Hypothalamus (tissue), 51 donors: ENCODE measurements around the gene TVP23A.
"Not testable (repeated sequence)": the region's sequence is repeated elsewhere in the genome, so short reads cannot be mapped to it uniquely, and the experiment has no call there.

Experiments used
- DNase-seq, 51 donors: peaks; one replicate each; lab custom pipeline; 2025; lab: John Stamatoyannopoulos, UW

The TVP23A gene

DNA sequence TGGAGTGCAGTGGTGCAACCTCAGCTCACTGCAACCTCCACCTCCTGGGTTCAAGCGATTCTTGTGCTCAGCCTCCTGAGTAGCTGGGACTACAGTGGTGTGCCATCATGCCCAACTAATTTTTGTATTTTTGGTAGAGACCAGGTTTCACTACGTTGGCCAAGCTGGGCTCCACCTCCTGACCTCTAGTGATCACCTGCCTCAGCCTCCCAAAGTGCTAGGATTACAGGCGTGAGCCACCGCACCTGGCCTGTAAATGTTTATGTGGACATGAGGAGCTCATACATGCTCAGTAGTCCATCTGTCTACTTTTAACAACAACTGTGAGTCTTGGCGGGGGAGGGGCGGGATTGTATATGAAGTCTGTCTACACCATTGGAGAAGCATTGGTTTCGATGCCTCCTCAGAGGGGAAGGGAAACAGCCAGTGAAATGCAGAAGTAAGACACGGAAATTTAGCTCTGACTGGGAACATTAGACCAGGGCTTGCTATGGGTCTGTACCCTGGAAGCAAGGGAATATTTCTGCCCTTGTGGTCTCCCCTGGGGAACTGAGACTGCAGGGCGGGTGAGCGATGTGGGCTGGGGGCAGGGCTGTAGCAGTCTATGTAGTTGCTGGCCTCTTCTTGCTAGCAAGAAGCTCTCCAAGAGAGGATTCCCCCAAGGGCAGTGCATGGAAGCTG is 65.6 kb downstream of the TVP23A start:
- DNase-seq, result peak in 29 of 51 donors; percentile 5 to 60 (median 31)

DNA sequence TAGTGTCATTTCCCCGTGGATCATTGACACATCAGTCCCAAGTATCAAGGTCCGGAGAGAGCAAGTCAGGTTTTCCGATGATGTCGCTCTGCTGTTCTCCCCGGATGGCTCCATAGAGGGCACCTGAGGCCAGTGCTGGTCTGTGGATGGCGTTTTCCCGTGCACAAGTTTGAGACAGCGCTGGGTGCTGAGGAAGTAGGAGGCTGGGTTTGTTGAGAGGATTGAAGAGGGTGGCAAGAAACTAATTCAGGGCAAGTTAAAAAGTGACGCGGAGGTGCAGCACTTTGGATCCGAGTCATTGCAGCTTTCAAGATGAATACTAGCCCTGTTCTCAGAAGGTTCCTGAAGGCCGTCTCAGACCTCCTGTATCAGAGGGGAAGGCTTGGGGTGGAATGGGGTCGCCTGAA is 67.3 kb downstream of the TVP23A start:
- DNase-seq, result peak in 3 of 51 donors; percentile 5 to 10 (median 10)

- DNase-seq, result no peak
These were observed 67.8 kb downstream of the TVP23A start for GRCh38 chr16:10750793-10751192.

- DNase-seq, result no peak
These were observed 72.8 kb downstream of the TVP23A start for GRCh38 chr16:10745841-10746240.

DNA sequence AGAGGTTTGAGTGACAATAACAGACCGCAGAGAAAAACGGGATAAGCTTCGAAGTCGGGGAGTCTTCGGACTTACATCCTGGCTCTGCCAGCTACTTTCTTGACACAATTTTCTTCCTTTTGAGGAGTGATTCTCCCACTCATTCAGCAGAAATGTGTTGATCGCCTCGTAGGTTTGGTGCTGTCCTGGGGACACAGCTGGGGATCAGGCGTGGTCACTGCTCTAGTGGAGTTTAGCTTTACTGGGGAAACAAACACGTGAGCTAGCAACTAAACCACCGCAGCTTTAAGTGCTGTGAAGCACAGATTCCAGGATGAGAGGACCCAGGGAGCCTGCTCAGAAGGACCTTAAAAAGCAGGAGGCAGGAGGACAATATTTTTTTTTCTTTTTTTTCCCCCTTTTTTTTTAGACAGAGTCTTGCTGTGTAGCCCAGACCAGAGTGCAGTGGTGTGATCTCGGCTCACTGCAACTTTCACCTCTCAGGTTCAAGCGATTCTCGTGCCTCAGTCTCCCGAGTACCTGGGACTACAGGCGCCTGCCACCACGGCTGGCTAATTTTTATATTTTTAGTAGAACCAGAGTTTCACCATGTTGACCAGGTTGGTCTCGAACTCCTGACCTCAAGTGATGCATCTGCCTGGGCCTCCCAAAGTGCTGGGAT is 74.1 kb downstream of the TVP23A start:
- DNase-seq, result peak in 2 of 51 donors; percentile 43 to 55

GRCh38 chr16:10743610-10744369 is 74.8 kb downstream of the TVP23A start, which contains the start of gene NUBP1:
NUBP1 (plus strand) TSS chr16:10743842; CDS start chr16:10743864, 22 bp downstream.
- DNase-seq, result peak; percentile 91 to 100 (median 99)

DNA sequence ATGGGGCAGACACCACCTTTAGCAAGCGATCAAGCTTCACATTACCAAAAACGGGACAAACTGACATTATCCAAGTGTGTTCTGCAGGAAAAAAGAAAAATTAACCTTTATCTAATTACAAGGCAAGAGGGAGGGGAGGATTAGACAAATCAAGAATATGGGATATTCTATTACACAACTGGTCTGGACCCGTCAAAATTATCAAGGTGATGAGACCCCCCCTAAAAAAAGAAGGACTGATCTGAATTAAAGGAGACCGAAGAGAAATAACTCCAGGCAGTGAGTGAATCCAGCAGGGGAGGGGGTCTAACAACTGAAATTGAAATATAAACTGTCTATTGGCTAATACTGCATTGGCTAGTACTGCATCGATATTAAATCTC is 75.4 kb downstream of the TVP23A start:
- no peak for DNase-seq

- peak in 1 of 51 donors; percentile 10 for DNase-seq
These were observed 76.8 kb downstream of the TVP23A start for GRCh38 chr16:10741844-10742243.

GRCh38 chr16:10741249-10741648 is 77.3 kb downstream of the TVP23A start:
- not testable (repeated sequence) for DNase-seq

GRCh38 chr16:10740845-10741208 is 77.8 kb downstream of the TVP23A start:
- DNase-seq, result no peak

DNA sequence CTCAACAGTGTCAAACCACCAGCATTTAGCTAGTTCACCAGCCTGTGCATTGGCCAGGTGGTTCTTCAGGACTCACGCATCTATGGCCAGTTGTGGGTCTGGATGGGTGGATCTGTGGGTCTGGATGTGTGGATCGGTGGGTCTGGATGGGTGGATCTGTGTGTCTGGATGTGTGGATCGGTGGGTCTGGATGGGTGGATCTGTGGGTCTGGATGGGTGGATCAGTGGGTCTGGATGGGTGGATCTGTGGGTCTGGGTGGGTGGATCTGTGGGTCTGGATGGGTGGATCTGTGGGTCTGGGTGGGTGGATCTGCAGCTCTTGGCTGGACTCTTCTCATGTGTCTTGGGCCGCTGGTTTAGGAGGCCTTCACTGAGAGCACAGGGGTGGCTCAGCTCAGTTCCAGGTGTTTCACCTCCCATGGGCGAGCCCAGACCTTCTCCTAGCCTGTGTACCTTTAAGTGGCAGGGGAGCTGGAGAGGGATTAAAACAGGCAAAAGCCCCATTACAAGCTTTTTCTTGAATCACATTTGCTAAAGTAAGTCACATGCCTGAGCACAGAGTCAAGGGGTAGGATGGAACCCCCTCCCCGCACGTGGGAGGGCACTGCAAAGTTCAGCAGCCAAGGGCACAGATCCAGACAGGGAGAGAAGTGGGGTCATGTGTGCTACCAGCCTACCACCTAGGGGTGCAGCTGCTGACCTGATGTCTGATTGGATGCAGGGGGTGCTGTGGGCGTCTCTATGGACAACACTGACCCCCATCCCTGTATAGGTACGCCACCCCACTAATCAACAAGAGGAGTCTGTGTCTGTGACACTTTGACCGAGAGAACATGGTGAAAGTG is 78.4 kb downstream of the TVP23A start:
- no peak for DNase-seq

DNA sequence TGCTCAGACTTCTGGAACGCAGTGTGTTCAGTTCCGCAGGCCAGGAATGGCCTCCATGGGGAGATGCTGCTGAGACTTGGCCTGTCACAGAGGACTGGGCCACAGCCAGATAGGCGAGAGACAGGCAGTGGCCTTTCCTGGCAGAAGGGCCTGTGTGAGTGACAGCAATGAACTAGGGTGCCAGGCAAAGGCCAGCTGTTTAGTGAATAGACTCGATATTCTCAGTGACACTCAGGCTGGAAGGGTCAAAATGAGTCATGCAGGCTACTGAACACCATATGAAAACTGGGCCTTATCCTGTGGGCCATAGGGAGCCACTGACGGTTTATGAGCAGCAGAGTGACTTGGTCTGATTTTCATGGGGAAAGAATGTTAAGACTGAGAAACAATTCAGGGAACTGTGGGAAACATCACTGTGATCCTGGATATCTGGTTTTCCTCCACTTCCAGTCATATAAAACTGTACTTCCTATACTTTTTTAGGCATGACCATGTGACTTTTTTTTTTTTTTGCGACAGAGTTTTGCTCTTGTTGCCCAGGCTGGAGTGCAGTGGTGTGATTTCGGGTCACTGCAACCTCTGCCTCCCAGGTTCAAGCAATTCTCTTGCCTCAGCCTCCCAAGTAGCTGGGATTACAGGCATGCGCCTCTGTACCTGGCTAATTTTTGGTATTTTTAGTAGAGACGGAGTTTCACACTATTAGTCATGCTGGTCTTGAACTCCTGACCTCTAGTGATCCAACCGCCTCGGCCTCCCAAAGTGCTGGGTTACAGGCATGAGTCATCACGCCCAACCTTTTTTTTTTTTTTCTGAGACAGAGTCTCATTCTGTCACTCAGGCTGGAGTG is 80.1 kb downstream of the TVP23A start:
- peak in 33 of 51 donors; percentile 13 to 77 (median 49) for DNase-seq

DNA sequence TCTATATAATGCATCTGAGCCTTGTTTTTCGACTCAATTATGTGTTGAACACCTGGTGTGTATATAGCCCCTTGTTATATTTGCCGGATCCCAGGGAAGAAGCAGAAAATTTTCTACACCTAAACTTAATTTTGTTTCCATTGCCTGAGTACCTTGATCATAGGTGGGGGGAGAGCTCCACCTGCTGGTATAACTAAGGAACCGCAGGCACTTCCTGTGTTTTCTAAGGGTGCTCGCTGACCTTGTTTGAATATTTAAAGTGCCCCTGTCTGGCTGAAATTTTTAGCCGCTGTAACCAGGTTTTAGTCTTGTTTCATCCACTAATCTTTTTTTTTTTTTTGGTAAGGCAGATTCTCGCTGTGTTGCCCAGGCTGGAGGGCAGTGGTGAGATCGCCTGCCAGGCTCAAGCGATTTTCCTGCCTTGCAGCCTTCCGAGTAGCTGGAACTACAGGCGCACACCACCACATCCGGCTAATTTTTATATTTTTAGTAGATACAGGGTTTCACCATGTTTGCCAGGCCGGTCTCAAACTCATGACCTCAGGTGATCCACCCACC is 81.4 kb downstream of the TVP23A start:
- DNase-seq, result peak in 30 of 51 donors; percentile 14 to 76 (median 37)

DNA sequence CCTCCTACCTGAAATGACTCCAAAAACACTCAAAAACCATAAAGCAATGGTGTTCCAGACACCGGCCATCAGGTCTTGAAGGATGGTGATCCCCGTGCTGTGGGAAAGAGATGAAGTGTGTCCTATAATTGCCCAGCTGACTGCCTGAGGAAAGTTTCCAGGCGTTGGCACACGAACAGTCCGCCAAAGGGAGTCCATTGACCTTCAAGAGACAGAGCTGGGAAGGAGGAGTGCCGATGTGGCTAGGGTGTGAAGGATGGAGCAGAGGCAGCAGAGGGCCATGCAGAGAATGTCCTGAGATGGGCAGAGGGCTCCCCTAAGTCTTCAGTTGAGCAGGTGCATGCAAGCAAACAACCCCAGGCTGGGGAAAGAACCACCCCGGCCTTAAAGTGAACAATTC is 86.8 kb downstream of the TVP23A start:
- no peak for DNase-seq

- DNase-seq, result peak in 3 of 51 donors; percentile 20 to 31 (median 28)
These were observed 89.2 kb downstream of the TVP23A start for GRCh38 chr16:10729104-10730048.

- DNase-seq, result no peak
These were observed 90.3 kb downstream of the TVP23A start for GRCh38 chr16:10728003-10728887.
